ENCODE results near the gene PDSS2. TPM values are rescaled to one million over a fixed set of nuclear protein-coding genes. Genes with fewer than 3 reads are reported as not detected.

PDSS2 gene
- total RNA-seq, 1 donor from 2014 or later: 13.1 TPM

DNA sequence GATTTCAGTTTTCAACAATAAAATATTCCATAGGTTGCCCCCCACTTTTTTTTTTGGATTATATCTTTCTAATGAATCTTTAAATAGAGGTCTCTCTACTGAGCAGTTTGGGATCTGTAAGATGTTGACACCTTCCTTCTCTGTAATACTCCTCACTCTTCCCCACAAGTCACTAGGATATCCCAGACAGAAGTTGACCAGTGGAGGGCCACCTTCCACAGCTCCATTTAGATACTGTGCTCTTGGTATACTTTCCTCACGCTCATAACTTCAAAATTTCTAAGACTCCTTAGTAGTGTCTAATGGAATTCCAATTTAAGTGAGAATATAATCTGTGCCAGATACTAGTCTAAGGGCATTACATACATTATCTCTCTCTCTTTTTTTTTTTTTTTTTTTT is 185.1 kb downstream of the PDSS2 start:
- intact Hi-C loops (cut with micrococcal nuclease): no loop called here

DNA sequence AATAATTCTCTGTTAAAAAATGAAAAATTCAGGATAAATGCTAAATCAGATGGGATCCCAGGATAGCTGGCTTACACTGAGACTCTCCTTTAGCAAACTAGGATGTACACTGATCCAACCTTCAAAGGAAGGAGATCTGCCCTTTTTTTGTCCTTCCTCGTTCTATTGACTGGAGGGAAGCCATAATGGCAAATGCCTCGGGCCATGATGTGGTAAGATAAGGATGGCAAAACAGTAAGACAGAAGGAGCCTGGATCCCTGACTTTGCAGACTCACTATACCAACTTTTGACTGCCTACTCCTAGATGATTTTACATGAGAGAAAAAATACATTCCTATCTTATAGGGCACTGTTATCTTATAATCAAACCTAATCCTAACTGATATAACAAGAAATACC is 187.1 kb downstream of the PDSS2 start:
- intact Hi-C loops (cut with micrococcal nuclease): no loop called here

DNA sequence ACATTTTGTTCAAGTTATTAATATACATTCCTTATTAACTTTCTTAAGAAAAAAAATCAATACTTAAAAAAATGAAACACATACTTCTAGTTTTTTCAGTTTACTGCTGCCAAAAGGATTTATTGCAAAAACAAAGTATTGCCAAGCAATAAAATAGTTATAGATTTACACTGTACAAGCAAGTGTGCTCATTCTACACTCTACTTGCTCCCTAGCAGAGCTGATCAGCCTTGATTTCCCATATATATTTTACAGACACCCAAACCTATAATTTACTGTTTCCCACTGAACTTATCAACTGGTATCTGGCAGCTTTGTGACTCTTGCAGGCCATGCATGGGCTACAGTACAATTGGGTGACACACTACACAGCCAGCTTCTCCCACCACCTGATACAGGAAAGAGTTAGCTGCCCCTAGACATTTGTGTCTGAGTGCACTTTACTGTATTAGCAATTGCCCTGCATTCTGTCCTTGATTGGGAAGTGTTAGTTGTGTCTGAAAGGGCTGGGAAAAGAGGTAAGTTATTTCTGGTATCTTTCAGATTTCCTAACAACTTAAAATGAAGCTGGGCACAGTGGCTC is 188.1 kb downstream of the PDSS2 start:
- intact Hi-C loops (cut with micrococcal nuclease): no loop called here

DNA sequence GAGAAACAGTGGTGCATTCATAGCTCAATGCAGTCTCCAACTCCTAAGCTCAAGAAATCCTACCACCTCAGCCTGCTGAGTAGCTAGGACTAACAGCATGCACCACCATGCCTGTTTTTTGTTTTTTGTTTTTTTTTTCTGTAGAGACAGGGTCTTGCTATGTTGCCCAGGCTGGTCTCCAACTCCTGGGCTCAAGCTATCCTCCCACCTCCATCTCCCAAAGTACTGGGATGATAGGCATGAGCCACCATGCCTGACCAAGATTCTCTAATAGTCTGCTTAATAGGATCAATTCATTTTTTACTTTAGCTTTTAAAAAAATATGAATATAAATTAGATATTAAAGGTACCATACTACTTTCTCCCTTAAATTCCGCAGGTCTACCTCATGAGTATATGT is 191.7 kb downstream of the PDSS2 start:
- intact Hi-C loops (cut with micrococcal nuclease): no loop called here

DNA sequence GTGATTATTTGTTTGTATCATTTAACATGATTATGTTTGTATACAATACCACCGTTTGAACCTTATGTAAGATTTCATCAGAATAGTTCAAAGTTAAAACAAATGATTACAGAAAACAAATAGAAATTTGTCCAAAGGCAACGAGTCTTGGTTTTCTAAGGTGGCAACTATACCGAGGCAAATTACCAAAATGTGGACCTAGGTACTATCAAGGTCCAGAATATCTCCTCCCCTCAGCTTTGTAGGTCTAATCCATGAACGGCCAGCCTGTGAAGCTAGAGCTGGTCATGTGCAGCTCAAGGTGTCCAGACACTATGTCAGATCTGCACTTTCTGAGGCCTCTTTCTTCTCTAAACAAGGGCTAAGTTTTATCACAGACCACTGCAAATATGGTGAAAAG is 192.4 kb downstream of the PDSS2 start:
- intact Hi-C loops (cut with micrococcal nuclease): no loop called here

DNA sequence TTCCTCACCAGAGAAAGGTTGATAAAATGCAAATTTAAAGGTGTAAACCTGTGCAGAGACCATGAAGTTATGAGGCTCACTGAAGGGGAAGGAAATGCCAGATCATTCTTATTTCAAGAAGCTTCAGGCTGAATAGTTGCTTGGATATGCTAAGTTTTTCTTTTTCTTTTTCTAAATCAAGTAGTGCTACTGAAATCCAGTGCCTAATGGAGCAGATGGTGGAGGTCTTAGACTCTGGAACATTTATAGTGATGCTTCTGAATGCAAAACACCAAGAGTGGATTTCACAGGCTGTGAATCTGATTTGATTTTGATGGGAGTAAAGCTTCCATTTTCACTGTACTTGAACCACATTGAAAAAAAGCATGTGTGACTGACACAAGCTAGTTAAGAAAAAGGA is 192.8 kb downstream of the PDSS2 start:
- intact Hi-C loops (cut with micrococcal nuclease): no loop called here

DNA sequence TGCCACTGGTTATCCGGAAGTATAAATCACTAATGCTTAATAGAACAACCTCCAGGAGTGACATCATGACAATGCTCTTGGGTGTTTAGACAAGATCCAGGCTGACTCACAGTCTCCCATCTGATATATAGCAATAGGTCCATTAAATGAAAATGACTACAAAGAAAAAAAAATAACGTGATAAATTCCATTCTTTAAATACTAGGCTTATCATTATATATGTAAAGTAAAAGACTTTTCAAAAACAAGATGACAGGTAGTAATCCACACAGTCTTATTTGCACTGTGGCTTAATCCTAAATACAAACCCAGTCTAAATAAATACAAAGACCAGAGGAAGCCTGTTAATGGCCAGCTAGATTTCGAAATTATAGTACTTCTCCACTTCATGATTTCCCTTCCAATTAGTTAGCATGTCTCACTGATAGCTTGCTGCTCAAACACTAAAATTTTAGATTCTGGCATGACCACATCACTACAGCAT is 195.0 kb downstream of the PDSS2 start:
- intact Hi-C loops (cut with micrococcal nuclease): no loop called here

DNA sequence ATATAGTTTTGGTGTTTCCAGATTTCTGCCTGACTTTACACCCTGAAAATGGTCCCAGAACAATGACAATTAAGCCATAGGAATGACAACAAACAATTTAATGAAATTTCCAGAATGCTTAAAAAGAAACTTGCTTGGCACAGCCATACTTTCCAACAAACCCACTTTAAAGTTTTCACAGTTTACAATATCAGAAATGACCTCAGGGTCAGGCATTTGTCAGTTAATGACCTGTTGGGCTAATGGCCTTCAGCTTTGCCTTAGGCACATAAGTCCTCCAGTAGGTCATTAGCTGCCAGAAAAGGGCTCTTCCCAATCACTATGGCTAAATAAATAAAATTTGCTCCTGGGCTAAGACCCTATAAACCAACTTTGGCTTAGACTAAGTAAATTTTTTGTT is 199.4 kb downstream of the PDSS2 start:
- intact Hi-C loops (cut with micrococcal nuclease): no loop called here

DNA sequence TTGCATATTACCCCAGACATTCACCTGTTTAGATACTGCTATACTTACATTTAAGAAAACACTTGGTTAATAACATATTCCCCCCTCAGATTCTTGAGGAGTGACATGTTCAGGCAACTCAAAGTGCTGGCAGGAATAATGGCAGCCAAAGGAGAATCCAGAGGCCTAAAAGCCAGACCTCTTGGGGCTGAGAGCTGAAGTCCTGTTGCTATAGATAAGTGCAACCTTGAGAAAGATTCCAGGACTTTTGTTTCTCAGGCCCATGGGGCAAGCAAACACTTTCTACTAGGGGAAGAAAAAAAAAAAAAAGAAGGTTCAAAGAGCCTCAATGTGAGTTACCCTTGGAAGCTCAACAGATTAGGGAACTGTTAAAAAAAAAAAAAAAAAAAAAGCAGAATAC is 211.2 kb downstream of the PDSS2 start:
- intact Hi-C loops (cut with micrococcal nuclease): no loop called here

DNA sequence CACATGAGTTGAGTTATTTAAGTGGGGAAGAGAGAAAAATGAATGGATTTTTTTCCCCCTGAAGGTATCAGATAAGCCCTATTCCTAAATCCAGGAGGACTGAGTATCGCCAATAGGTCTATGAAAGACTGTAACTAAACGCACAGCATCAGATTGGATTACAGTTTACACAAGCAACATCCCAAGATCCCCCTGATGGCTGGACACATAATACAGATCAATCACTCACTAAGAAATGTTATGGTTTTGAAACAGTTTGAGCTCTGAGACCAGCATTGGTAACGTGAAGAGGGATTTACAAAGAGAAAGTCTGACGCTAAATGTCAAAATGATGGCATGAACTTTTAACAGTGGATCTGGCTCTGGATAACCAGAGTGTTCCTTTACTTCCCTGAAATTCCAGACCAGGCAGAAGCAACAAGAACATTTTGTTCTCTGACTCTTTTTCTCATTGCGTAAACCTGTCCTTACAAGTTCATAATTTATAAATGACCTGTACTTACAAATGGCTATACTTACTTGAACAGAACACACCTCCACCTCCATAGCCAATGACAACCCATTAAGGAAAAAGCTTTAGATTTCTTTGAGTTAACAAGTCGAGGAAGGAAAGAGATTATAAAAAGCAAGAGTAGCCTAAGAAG is 212.3 kb downstream of the PDSS2 start:
- intact Hi-C loops (cut with micrococcal nuclease): no loop called here

DNA sequence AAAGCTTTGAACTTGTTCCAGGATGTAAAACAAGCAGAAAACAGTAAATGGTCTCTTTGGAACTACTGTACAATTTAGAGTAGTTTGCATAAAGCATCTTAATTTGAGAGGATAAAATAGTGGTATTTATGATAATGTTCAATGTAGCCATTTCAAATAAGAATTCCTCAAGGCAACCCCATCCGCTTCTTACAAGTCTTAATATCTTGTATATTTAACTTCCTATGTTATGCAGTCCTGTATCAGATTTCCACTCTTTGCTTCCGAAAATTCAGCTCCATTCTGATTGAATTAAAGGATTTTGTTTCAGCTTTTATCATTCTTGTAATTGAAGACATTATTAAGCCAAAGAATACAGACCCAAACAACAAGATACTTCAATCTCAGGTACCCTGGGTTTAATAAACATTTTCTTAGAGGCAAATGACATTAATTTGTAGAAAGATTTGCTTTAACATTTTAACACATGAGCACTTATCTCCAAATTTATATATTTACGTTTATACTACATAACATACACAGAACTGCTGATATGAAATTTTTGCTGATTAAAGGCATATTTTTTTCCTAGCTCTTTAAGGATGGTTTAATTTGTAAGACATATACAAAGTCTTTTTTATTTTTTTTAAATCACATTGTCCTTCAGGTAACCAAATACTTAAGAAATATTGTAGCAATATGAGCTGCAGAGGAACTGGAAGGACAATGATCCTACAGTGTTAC is 213.0 kb downstream of the PDSS2 start:
- intact Hi-C loops (cut with micrococcal nuclease): no loop called here

DNA sequence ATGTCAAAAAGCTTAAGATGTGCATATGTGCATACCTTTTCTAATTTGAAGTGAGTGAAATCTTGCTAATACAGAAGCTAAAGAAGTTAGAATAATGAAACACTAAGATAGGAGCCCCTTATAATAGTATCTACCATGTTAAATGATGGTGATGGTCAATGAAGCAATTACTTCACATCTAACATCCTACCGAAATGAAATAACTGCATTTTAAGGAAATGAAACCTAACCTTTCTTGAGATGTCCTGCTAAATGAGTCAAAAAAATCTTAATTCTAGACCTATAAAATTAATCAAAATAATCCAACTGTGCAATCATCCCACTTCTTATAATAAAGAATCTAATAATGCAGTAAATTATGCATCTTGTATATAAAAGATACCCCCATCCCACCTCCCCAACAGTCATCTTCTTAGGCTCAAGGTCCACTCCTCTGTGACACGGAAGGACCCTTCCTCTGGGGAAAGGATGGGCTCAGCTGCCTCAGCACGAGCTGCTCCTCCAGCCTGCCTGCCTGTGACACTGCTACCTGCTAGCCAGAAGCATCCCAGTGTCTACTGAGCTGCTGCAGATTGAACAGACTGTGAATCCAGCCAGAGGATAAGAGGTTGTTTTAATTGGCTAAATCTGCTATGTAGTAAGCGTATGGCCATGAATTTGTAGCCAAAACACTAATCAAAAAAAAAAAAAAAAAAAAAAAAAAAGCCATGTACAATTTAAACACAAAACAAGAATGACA is 214.5 kb downstream of the PDSS2 start:
- intact Hi-C loops (cut with micrococcal nuclease): no loop called here

DNA sequence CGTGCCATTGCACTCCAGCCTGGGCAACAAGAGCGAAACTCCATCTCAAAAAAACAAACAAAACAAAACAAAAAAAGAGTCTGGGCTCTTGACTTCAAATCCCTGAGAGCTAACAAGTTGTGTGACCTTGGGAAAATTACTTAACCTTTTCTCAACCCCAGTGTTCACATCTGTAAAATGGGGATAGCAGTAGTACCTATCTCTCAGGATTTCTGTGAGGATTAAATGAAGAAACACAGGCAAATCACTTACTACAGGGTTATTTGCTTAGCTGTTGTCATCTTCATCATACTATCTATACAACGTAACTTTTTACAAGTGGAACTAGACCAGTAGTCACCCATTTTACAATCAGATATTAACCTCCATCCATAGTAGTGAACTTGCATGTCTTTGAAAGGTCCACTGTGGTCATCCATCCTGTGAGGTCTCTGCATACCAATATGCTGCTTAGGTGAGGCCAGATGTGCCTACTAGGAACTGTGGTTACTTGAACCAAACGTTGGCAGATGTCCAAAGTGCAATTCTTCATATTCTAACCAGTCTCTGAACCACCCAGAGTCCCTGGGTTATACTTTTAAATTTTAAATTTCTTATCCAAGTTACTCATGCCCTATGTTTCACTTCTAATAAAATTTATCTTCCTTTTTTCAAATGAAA is 215.2 kb downstream of the PDSS2 start:
- intact Hi-C loops (cut with micrococcal nuclease): no loop called here

DNA sequence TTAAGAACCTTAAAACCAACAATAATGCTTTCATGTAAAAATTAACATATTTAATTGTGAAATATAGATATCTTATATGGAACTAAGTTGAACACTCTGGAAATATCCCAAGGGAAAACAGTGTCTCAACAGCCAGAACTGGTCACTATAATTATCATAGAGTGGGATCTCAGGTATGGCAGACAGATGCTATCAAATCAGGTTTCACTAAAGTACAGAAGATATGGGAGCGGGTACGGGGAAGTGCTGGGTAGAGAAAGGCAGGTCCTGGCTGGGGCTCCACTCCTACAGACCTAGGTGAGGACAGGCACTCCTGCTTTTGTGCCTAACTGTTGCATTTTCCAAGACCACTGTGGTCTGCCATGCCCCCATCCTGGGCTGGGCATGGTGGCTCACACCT is 215.9 kb downstream of the PDSS2 start:
- intact Hi-C loops (cut with micrococcal nuclease): no loop called here

DNA sequence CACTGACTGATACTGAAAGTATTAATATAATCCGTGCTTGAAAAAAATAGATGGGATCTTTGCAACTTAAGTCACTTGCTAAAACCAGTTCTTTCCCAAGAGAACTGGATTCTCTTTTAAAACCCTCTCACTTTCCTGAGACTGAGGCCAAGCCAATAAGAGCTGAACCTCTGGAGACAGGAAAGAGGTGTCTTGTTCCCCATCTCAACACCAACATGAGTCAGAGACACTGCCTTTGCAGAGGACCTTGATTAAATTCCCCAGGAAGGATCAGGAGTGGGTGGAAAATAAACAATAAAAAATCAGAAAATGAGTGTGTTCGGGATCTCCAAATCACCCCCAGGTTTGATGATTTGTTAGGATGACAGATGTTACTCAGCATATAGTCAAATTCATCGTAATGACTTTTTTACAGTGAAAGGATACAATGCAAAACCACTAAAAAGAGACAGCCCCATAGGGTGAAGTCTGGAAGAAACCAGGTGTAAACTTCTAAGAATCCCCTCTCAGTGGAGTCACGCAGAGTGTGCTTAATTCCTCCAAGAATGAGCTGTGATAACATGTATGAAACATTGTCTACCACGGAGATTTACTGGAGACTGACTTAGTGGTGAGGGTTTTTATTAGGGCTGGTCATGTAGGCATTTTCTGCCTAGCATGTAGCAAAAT is 221.2 kb downstream of the PDSS2 start:
- intact Hi-C loops (cut with micrococcal nuclease): no loop called here

DNA sequence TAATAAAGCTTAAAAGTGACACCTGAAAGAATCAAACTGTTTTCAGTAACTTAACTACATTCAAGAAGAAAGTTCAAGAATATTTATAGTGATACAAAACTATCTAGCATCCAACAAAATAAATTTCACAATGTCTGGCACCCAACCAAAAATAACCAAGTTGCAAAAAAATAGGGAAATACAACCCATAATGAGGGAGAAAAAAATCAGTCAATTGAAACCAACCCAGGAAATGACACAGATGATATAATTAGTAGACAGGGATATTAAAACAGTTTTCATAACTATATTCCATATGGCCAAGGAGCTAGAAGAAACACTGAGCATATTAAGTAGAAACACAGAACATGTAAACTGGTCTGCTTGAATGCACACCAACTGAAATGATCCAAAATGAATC is 223.9 kb downstream of the PDSS2 start:
- intact Hi-C loops (cut with micrococcal nuclease): no loop called here

DNA sequence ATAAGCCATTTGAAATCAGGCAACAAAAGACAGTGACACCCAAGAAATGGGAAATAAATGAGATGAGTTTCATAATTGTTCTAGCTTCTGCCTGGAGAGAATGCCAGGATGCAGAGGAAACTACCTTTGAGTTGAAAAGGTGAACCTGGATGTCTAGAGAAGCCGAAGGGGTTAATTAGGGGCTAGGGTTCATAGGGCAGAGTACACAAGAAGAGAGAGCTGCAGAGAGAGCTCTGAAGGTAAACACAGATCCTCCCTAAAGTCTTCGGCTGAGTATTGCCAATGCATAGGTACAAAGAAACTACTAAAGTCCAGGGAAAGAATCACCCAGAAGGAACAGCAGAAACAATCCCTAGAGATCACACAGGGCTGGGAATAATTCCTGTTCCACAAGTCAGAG is 224.4 kb downstream of the PDSS2 start:
- intact Hi-C loops (cut with micrococcal nuclease): no loop called here

DNA sequence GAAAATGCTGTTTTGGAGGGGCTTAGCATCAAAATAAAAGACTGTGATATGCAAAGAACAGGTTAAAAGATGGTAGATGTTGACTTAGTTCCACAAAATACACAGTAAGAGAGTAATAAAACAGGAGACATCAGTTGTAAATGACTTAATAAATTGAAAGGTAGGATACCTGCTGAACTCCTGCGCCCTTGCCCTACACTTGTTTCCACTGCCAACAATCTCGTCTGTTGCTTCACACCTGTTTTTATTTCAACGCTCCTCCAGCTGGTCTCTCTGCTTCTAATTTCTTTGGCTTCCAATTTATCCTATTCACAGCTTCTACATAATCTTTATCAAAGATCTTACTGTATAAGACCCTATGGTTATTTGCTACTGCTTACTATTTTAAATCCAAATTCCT is 228.1 kb downstream of the PDSS2 start:
- intact Hi-C loops (cut with micrococcal nuclease): no loop called here

DNA sequence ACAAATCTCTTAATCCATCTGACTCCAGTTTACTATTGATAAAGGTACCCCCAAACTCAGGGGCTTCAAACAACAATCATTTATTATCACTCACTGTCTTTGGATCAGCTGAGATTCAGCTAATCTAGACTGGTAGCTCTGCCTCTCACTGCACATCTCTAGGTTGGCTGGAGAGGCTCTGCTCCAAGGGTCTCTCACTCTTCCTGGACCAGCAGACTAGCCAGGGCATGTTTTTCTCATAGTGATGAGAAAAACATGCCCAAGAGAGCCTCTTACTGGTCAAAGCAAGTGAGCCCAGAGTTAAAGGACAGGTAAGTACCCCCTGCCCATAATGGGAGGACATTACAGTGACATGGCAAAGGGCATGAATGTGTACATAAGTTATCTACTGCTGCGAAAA is 228.9 kb downstream of the PDSS2 start:
- intact Hi-C loops (cut with micrococcal nuclease): no loop called here

DNA sequence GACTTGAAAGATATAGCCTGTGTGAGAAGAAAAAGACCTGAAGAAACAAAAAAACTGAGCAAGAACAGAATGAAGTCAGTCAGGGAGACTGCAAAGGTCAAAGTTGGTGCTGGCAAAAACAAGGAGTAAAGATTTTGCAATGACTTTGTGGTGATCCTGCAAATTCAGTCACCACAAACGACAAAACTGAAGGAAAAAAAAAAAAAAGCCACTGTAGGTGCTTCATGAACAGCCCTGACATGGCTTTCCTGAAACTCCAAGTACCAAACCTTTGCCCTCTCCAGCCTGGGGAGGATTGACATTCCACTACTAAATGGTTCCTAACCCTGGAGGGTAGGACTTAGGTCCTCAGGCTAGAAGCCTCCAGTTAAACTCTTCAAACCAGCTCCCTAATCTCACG is 229.3 kb downstream of the PDSS2 start:
- intact Hi-C loops (cut with micrococcal nuclease): no loop called here

DNA sequence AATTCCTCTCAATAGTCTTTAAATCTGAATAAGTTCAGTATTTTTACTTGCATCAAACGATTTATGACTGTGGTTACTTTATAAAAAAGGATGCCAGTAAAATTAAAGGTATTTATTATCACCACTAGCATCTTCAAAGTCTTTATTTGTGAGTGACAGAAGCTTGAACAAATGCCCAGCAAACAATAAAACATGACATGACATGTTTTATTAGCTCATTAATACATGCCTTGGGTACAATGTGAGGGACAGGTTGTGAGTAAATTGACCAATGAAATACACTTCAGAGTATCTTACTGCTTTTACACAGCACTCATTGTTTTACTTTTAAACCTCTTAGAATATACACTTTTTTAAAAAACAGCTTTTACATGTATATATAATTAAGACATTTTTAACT is 230.6 kb downstream of the PDSS2 start:
- intact Hi-C loops (cut with micrococcal nuclease): no loop called here

Measured in T-helper 2 cell treated with Interferon-gamma antibody and Interleukin-4, amounts not matched to agents 100 ng/mL and 5 ng/mL, for 36 hours (primary cell).